HG03457 (cell line): ENCODE results near the gene DHX15.
A peak's percentile ranks its signal among the peaks of the same experiment; 100 is the strongest.

Source experiments
- ATAC-seq: cut with Tn5 transposase; IDR thresholded peaks from one replicate; pipeline ENCODE4 v1.9.1; 2021; ENCODE audit warnings: moderate number of reproducible peaks; ENCODE audit not compliant: unreplicated experiment

The DHX15 gene

GRCh38 chr4:24583451-24584210 lies 723 bp downstream of the DHX15 start:
- ATAC-seq: peak; percentile 17

DNA sequence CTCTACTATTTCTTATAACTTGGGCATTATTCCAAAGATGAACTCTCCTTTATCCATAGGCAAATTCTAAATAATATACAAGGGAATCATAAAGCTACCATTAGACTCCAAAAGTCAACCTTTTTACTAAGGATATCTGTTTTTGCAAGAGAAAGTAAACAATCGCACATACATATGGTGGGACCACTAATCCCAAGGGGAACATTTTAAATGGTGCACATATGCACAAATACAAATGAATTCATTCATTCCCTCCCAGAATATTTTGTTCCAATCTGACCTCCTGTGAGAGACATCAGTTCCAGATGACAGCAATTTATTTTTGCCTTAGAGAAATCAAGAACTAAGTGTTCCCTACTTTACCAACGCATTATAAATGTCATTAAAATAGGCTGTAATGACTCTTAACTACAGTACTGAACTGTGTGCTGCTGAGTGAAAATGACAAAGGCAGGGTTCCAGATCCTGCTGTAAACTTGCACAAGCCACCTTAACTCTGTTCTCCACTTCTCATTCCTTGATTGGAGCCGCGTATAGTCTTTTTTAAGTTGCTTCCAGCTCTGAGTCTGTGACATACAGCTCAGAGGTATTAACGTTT lies 2.0 kb downstream of the DHX15 start:
- no peak for ATAC-seq

DNA sequence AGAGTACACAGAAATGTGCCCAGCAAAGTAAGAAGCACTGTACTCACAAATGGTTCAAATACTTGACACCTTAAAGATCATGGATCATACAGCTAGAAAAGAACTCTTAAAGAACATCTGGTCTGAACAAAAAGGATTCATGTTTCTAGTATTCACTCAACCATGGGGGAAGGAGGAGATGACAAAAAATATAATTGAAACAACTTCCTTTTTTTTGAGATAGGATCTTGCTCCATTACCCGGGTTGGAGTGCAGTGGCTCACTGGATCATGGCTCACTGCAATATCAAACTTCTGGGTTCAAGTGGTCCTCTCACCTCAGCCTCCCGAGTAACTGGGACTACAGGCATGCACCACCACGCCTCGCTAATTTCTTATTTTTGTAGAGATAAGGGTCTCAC lies 6.0 kb downstream of the DHX15 start:
- ATAC-seq: no peak

DNA sequence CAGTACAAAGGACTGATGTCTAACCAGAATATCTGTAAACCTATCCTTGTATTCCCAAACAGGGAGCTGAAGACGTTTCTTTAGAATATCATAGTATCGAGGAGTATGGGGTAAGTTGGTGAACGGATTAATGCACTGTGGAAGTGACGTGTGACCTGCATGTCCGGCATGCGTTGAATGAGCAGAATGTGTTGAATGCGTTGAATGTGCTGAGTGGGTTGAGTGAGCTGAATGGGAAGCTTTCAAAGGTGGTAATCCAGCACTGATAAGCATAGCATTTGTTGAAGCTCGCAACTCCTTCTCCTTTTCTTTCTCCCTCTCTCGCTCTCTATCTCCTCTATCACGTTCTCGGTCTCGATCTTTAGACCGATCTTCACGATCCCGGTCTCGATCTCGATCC lies 8.1 kb downstream of the DHX15 start:
- ATAC-seq: no peak

- ATAC-seq: no peak
Measured at GRCh38 chr4:24574236-24574635, 10.1 kb downstream of the DHX15 start.

GRCh38 chr4:24573582-24573981 lies 10.8 kb downstream of the DHX15 start:
- no peak for ATAC-seq

DNA sequence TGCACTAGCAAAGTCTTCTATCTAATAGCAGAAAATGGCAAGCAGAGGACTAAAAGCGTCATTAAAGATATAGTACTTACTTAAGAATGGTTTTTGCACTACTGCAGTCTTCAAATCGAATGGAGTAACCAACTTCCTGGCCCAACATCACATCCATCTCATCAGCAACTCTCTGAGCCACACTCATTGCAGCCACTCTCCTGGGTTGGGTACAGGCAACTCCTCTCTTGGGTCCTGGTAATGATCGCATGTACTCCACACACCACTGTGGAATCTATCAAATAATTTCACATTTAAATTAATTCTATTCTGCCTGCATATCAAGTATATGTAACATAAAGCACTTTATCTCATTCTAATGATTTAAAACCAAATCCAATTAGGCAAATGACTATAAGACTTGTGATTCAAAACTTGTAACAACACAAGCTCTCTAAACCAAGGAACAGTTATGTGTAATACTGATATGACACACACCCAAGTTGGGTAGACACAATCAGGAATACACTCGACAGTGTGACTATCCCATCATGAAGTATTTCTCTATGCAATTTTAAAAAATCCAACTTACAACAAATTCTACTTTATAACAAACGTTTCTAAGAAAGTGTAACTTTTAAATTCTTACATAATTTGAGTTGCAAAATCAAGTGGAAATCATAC lies 13.6 kb downstream of the DHX15 start:
- no peak for ATAC-seq

- no peak for ATAC-seq
Measured at GRCh38 chr4:24570172-24570571, 14.2 kb downstream of the DHX15 start.

- ATAC-seq: no peak
Measured at GRCh38 chr4:24569662-24570061, 14.7 kb downstream of the DHX15 start.

DNA sequence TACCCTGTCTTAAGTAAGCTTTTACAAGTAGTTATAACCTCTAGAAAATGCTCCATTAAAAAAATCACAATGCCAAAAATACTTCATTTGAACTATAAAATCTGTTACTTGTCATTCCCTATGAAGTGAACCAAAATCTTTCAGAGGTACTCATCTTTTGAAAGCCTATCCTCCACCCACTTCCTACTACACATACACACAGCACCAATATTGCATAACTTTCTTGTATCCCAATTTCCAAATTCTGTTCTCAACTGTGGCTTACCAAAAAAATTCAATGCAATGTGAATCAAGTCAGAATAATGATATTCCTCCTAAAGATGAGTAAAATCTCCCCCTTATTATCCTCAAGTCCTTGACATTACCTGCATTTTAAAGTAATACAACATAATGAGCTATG lies 15.9 kb downstream of the DHX15 start:
- no peak for ATAC-seq

DNA sequence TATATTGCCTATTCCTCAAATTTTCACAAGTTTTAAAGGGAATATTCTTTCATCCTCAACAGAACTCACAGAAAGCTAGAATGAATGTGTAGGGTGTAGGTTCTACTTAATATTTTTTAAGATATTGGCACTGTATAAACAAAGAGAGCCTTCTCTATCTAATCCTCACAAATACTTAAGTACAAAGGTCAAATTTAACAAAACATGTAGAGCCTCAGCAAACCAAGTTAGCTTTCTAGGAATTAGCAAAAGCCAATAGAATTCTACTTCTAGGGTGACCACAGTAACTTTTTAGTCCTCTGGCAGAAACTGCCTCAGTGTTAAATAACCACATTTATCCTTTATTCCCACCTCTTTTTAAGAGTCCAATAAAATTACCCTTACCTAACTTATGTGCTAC lies 19.3 kb downstream of the DHX15 start:
- no peak for ATAC-seq

GRCh38 chr4:24564488-24564887 lies 19.9 kb downstream of the DHX15 start:
- ATAC-seq: no peak

DNA sequence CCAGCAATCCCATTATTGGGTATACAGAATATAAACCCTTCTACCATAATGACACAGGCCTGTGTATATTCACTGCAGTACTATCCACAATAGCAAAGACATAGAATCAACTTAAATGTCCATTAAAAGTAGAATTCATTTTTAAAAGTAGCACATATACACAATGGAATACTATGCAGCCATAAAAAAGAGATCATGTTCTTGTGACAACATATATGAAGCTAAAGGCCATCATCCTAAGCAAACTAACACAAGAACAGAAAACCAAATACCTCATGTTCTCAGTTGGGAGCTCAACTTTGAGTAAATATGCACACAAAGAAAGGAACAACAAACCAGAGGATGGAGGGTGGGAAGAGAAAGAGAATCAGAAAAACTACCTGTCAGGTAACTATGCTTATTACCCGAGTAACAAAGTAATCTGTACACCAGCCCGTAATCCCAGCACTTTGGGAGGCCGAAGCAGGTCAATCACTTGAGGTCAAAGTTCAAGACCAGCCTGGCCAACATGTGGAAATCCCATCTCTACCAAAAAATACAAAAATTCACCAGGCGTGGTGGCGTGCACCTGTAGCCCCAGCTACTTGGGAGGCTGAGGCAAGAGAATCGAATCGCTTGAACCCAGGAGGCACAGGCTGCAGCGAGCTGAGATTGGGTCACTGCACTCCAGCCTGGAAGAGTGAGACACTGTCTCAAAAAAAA lies 22.8 kb downstream of the DHX15 start:
- ATAC-seq: no peak

DNA sequence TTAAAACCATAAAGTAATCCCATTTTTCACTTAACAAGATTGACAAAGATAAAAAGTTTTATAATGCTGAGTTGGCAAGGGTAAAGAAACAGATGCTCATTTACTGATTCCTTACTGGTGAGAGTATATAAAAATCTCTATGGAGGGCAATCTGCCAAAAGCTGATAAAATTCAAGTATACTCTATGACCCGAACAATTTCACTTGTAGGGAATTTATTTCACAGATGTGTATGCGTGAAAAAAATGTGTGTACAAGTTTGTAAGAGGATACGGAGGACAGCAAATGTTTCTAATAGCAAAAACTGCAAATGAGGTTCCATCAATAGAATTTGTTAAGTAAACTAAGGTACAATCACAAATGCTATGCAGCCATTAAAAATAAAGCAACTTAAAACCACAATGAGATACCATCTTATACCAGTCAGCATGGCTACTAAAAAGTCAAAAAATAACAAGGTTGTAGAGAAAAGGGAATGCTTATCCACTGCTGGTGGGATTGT lies 23.4 kb downstream of the DHX15 start:
- no peak for ATAC-seq

GRCh38 chr4:24559889-24560288 lies 24.5 kb downstream of the DHX15 start:
- no peak for ATAC-seq

DNA sequence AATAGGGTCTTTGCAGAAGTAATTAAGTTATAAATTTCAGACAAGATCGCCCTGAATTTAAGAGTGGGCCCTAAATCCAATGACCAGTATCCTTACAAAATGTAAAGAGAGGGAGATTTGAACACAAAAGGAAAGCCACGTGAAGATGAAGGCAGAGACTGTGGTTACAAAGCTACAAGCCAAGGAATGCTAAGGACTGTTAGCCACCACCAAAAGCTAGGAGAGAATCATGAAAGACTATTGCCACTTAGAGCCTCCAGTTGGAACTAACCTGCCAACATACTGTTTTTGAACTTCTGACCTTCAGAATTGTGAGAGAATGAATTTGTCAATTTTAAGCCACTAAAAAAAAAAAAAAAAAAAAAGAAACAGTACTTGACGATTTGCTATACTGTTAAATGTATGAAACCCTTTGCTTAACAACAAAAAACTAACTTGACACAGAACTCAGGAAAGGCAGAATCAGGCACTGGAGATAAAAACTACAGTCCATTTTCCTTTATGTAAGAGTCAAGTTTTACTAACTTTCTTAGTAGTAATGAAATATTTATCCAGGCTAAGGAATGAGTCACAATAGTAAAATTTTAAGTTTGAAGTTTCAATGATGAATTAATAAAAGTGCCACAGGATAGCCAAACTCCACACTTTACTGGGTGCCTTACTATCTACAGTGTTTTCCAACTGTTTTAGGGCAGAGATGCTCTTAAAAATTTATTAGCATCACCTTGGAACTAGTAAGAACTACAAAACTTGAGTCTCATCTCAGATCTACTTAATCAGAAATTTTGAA lies 25.1 kb downstream of the DHX15 start:
- ATAC-seq: no peak

- ATAC-seq: no peak
Measured at GRCh38 chr4:24557026-24558025, 27.0 kb downstream of the DHX15 start.

- ATAC-seq: no peak
Measured at GRCh38 chr4:24551492-24552289, 32.7 kb downstream of the DHX15 start.
